Astrocyte (in vitro differentiated cells and primary cell): ENCODE data around the gene OPCML.

Source experiments
- EZH2 ChIP-seq: IDR thresholded peaks from 2 replicates; pipeline ENCODE4 v1.6.1; 2012; ENCODE audit warnings: mild to moderate bottlenecking, low read length, inconsistent platforms; ENCODE audit not compliant: insufficient read depth
- TF ChIP-seq, protein P1 (sequence below): IDR thresholded peaks from 2 replicates; pipeline ENCODE4 v1.5.1; 2011; ENCODE audit warnings: low read depth, mild to moderate bottlenecking, inconsistent platforms, low read length, moderate library complexity; ENCODE audit not compliant: insufficient read depth

DNA sequence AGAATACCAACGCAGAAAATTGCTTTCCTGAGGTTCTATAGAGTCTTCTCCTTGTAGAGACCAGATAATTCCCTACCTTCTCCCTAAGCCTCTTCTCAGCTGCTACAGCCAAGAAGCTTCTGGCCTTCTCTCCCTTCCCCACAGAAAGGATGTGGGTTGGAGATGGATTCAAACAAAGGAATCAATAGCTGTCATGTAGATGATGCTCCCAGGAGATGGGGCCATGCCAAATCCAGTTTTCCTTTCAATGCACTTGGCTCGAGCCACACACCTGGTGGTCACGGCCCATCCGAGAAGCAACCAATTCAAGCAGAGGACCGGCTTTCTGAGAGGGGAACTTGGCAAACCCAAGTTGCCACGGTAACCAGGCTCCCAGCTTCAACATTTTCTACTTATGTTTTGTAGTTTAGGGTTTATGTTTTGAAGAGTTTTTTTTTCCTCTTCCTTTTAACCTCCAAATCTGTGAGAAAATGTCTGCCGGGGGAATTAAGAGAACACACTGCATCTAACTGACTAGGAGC, 31.3 kb upstream of the OPCML start:
- TF ChIP-seq, protein P1, sequence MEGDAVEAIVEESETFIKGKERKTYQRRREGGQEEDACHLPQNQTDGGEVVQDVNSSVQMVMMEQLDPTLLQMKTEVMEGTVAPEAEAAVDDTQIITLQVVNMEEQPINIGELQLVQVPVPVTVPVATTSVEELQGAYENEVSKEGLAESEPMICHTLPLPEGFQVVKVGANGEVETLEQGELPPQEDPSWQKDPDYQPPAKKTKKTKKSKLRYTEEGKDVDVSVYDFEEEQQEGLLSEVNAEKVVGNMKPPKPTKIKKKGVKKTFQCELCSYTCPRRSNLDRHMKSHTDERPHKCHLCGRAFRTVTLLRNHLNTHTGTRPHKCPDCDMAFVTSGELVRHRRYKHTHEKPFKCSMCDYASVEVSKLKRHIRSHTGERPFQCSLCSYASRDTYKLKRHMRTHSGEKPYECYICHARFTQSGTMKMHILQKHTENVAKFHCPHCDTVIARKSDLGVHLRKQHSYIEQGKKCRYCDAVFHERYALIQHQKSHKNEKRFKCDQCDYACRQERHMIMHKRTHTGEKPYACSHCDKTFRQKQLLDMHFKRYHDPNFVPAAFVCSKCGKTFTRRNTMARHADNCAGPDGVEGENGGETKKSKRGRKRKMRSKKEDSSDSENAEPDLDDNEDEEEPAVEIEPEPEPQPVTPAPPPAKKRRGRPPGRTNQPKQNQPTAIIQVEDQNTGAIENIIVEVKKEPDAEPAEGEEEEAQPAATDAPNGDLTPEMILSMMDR: no peak
- no peak for TF ChIP-seq EZH2
